ENCODE results near the gene NIPBL. TPM values are rescaled to one million over a fixed set of nuclear protein-coding genes. Genes with fewer than 3 reads are reported as not detected.

NIPBL gene
- total and polyA plus RNA-seq, 10 of the 15 experiments (the other 5 are each of a cell fraction or from before 2014, with no cell fraction given), result 10.4 to 50.4 (median 20.2) TPM

GRCh38 chr5:37111426-37112382, 235.1 kb downstream of the NIPBL start (continued):
- TF ChIP-seq SP1 (IDR thresholded peaks at IDR 0.05; ENCODE audit: low read depth, low read length) (peak; percentile 62), ZNF274 (IDR thresholded peaks at IDR 0.05; ENCODE audit: insufficient read depth, insufficient read length) (no peak), ATF3 (IDR thresholded peaks at IDR 0.05; ENCODE audit: borderline replicate concordance, extremely low read depth, low read depth, low read length) (no peak), CREM (IDR thresholded peaks at IDR 0.05; ENCODE audit: low read depth) (peak; percentile 59), ZBTB33 (IDR thresholded peaks at IDR 0.05) (no peak), ZNF217 (IDR thresholded peaks at IDR 0.05) (peak; percentile 70; the same call in 1 of the 2 replicates)
- TF ChIP-seq, protein P1, sequence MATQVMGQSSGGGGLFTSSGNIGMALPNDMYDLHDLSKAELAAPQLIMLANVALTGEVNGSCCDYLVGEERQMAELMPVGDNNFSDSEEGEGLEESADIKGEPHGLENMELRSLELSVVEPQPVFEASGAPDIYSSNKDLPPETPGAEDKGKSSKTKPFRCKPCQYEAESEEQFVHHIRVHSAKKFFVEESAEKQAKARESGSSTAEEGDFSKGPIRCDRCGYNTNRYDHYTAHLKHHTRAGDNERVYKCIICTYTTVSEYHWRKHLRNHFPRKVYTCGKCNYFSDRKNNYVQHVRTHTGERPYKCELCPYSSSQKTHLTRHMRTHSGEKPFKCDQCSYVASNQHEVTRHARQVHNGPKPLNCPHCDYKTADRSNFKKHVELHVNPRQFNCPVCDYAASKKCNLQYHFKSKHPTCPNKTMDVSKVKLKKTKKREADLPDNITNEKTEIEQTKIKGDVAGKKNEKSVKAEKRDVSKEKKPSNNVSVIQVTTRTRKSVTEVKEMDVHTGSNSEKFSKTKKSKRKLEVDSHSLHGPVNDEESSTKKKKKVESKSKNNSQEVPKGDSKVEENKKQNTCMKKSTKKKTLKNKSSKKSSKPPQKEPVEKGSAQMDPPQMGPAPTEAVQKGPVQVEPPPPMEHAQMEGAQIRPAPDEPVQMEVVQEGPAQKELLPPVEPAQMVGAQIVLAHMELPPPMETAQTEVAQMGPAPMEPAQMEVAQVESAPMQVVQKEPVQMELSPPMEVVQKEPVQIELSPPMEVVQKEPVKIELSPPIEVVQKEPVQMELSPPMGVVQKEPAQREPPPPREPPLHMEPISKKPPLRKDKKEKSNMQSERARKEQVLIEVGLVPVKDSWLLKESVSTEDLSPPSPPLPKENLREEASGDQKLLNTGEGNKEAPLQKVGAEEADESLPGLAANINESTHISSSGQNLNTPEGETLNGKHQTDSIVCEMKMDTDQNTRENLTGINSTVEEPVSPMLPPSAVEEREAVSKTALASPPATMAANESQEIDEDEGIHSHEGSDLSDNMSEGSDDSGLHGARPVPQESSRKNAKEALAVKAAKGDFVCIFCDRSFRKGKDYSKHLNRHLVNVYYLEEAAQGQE (IDR thresholded peaks at IDR 0.05; ENCODE audit: low read depth, low read length), result no peak
- TF ChIP-seq, protein P2, sequence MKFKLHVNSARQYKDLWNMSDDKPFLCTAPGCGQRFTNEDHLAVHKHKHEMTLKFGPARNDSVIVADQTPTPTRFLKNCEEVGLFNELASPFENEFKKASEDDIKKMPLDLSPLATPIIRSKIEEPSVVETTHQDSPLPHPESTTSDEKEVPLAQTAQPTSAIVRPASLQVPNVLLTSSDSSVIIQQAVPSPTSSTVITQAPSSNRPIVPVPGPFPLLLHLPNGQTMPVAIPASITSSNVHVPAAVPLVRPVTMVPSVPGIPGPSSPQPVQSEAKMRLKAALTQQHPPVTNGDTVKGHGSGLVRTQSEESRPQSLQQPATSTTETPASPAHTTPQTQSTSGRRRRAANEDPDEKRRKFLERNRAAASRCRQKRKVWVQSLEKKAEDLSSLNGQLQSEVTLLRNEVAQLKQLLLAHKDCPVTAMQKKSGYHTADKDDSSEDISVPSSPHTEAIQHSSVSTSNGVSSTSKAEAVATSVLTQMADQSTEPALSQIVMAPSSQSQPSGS (IDR thresholded peaks at IDR 0.05; ENCODE audit: low read length), result peak; percentile 77; the same call in 1 of the 2 replicates
- TF ChIP-seq, protein P3, sequence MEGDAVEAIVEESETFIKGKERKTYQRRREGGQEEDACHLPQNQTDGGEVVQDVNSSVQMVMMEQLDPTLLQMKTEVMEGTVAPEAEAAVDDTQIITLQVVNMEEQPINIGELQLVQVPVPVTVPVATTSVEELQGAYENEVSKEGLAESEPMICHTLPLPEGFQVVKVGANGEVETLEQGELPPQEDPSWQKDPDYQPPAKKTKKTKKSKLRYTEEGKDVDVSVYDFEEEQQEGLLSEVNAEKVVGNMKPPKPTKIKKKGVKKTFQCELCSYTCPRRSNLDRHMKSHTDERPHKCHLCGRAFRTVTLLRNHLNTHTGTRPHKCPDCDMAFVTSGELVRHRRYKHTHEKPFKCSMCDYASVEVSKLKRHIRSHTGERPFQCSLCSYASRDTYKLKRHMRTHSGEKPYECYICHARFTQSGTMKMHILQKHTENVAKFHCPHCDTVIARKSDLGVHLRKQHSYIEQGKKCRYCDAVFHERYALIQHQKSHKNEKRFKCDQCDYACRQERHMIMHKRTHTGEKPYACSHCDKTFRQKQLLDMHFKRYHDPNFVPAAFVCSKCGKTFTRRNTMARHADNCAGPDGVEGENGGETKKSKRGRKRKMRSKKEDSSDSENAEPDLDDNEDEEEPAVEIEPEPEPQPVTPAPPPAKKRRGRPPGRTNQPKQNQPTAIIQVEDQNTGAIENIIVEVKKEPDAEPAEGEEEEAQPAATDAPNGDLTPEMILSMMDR (IDR thresholded peaks at IDR 0.05 in 2 of 3, conservative IDR thresholded peaks at IDR 0.05 in 1 of 3; ENCODE audit: control insufficient read depth in 2 of 3, extremely low read depth in 1 of 3, insufficient read depth in 1 of 3, low read depth in 3 of 3, low read length in 3 of 3), result no peak
